LNCAP (cell line): ENCODE measurements around the gene ARHGAP5.

Source experiments
- TF ChIP-seq, protein P1 (sequence below): fragments of 450-650 bp; IDR thresholded peaks from 2 replicates; pipeline ENCODE4 v1.5.1; 2017; ENCODE audit warnings: mild to moderate bottlenecking

ARHGAP5 gene

DNA sequence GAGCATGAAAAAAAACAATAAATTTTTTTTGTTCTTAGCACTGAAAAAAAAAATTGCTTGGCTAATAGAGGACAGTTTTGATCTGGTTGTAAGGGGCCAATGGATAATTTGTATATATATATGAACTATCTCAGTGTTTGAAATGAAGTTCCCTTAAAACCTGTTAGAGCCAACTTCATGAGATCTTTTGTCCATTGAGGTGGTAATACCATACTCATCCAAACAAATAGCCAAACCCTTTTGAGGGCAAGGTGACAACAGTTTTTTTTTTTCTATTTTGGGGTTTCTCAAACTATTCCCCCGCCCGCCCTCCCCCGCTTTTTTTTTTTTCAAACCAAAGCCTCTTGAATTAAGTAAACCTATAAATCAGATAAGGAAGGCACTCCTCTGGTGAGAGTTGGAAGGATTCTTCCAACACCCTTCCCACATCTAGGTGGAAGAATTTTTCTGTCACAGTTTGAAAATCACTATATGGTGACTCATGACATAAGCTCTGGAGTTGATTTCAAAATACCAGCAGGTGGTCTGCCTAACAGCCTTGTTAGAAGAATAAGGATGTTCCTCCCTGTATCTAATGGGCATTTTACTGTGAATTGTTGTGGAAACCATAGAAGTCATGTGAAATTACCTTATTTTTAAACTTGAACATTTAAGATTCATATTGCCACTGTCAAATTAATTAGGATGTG is 10.2 kb downstream of the ARHGAP5 start:
- TF ChIP-seq, protein P1, sequence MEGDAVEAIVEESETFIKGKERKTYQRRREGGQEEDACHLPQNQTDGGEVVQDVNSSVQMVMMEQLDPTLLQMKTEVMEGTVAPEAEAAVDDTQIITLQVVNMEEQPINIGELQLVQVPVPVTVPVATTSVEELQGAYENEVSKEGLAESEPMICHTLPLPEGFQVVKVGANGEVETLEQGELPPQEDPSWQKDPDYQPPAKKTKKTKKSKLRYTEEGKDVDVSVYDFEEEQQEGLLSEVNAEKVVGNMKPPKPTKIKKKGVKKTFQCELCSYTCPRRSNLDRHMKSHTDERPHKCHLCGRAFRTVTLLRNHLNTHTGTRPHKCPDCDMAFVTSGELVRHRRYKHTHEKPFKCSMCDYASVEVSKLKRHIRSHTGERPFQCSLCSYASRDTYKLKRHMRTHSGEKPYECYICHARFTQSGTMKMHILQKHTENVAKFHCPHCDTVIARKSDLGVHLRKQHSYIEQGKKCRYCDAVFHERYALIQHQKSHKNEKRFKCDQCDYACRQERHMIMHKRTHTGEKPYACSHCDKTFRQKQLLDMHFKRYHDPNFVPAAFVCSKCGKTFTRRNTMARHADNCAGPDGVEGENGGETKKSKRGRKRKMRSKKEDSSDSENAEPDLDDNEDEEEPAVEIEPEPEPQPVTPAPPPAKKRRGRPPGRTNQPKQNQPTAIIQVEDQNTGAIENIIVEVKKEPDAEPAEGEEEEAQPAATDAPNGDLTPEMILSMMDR, result no peak

DNA sequence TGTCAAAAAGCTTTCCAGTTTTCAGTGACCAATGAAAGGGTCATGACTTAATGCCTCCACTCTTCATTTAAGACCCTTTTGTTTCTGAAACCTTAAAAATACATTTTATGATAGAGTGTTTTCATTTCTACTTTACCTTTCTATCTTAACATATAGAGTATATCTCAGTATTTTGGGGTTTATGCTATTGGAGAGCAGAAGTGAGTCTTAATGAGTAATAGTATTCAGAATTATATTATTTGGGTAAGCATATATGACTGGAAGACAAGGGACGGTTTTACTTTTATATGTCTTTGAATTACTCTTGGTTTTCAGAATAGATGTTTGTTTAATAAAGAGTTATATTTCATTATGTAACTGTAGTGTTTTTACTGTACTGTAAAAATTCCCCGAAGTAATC is 10.8 kb downstream of the ARHGAP5 start:
- TF ChIP-seq, protein P1, result no peak

DNA sequence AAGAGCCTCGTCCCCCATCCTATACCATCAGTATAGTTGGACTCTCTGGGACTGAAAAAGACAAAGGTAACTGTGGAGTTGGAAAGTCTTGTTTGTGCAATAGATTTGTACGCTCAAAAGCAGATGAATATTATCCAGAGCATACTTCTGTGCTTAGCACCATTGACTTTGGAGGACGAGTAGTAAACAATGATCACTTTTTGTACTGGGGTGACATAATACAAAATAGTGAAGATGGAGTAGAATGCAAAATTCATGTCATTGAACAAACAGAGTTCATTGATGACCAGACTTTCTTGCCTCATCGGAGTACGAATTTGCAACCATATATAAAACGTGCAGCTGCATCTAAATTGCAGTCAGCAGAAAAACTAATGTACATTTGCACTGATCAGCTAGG is 13.6 kb downstream of the ARHGAP5 start:
- TF ChIP-seq, protein P1, result no peak

DNA sequence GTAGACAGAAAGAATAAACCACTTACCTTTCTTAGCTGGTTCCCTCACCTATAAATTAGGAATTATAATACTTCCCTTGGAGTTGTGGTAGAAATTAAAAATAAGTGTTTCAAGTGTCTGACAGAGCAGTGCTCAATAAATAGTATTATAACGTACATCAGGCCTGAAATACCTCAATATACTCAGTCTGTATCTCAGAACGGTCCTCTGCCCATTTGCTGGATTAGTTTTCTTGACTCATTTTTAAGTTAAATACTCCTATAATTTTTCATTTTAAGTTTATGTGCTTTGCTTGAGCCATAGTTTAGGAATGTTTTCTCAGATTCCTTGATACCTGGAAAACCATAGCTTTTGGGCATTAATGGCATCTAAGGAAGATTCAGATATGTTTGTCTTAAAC is 22.4 kb downstream of the ARHGAP5 start:
- TF ChIP-seq, protein P1, result no peak

DNA sequence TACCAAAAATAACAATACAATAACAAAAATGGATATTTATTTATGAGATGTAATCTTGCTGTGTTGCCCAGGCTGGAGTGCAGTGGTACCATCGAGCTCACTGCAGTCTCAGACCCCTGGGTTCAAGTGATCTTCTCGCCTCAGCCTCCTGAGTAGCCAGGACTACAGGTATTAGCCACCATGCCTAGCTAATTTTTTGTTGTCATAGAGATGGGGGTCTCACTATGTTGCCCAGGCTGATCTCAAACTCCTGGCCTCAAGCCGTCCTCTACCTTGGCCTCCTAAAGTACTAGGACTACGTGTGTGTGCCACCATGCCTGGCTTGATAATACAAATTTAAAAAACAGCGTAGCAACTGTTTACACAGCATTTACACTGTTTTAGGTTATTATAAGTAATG is 23.1 kb downstream of the ARHGAP5 start:
- TF ChIP-seq, protein P1, result no peak

DNA sequence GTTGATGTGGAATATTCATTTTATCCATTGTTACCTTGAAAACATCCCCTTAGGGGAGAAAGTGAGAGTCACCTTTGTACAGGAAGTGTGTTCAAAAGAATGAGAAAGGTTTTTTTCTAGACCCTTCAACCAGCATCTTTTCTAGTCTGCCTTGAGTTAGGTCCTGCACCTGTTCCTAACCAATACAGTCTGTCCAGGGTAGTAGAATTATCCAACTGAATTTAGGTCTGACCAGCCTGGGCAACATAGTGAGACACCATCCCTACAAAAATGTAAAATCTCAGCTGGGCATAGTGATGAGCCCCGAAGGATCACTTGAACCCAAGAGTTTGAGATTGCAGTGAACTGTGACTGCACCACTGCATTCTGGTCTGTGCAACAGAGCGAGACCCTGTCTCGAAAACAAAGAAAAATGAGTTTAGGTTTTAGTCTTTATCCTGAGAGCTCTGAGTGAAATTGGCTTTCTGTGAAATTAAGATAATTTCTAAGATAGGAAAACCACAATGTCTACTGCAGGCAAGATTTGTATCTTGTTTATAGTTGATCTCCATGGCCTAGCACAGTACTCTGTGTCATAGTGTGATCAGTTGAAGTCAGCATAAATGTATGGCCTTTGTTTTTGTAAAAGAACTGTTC is 25.2 kb downstream of the ARHGAP5 start:
- TF ChIP-seq, protein P1, result no peak

DNA sequence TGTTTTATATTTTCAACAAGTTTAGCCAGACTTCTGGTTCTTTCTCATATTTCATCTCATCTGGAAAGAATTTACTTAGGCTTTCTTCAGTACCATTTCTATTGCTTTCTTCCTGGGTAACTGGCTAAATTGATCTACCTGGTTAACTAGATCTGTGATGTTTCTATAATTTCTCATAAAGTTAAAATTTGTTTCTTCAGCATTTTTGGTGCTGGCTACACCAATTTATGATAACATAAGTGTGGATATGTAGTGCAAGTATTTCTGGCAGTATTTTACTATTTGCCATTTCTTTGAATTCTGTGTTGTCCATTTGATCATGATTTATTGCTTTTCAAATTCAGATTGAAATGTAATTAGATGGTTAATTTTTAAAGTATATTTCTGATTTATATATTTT is 25.9 kb downstream of the ARHGAP5 start:
- TF ChIP-seq, protein P1, result no peak
